A549 (cell line): Measurements from ENCODE around the gene MYH14. TPM values are rescaled to one million over a fixed set of nuclear protein-coding genes. Genes with fewer than 3 reads are reported as not detected.

Source experiments
- ATAC-seq, 2 experiments: fragments of 200-7000 bp in 1 of 2; fragments of >200 bp in 1 of 2; cut with Nextera tagmentation in 1 of 2; cut with Tn5 transposase in 1 of 2; 3 replicates each; pipeline versions ENCODE4 v1.8.0 to v1.9.1; 2018 to 2020; ENCODE audit warnings: mild to moderate bottlenecking in 1 of 2, moderate library complexity in 1 of 2
- CTCF ChIA-PET: fragments of 300-600 bp; sonication (Branson Sonifier 250); formaldehyde crosslinking; extraction: SDS; loops from one replicate; lab custom pipeline; 2021; ENCODE audit warnings: antibody characterized with exemption, inconsistent platforms; lab: Yijun Ruan, JAX
- POLR2A ChIA-PET: fragments of 350-600 bp; formaldehyde crosslinking; extraction: SDS; loops from one replicate; lab custom pipeline; 2021; ENCODE audit warnings: antibody characterized with exemption, inconsistent platforms; lab: Yijun Ruan, JAX
- DNase-seq, 2 experiments: peaks; one replicate each; pipeline versions ENCODE4 v3.0.0 to v3.0.0-alpha.2; 2011 to 2016; ENCODE audit warnings: low read depth in 1 of 2, low spot score in 1 of 2
- FAIRE-seq: peaks from 2 replicates; lab custom pipeline; 2011; peaks lifted over from hg19 to GRCh38; lab: Jason Lieb, UNC
- H3K27ac ChIP-seq, 2 experiments: fragments of >200 bp; sonication (Bioruptor Twin); formaldehyde crosslinking; 3 replicates each; pipeline ENCODE4 v1.5.1; 2016 to 2017
- H3K4me1 ChIP-seq: fragments of >200 bp; sonication (Bioruptor Twin); formaldehyde crosslinking; 3 replicates; pipeline ENCODE4 v1.6.1; 2016
- H3K4me2 ChIP-seq: fragments of >200 bp; sonication (Bioruptor Twin); formaldehyde crosslinking; 3 replicates; pipeline ENCODE4 v1.6.1; 2016
- H3K4me3 ChIP-seq: fragments of >200 bp; sonication (Bioruptor Twin); formaldehyde crosslinking; 3 replicates; pipeline ENCODE4 v1.5.1; 2016
- H3K9me3 ChIP-seq: fragments of >200 bp; sonication (Bioruptor Twin); formaldehyde crosslinking; 3 replicates; pipeline ENCODE4 v1.6.1; 2016
- ATOH8 ChIP-seq: fragments of 250-450 bp; sonication (Bioruptor Pico); IDR thresholded peaks from 2 replicates; pipeline ENCODE4 v1.5.0; 2020; ENCODE audit warnings: low read depth, mild to moderate bottlenecking, moderate library complexity
- BCL3 ChIP-seq: fragments of >200 bp; sonication (Bioruptor Twin); formaldehyde crosslinking; IDR thresholded peaks from 3 replicates; pipeline ENCODE4 v1.6.1; 2016
- CEBPB ChIP-seq, 2 experiments: fragments of >200 bp in 1 of 2; sonication (Bioruptor Twin) in 1 of 2; formaldehyde crosslinking in 1 of 2; IDR thresholded peaks; 2 replicates each; pipeline ENCODE4 v1.6.1; 2012 to 2016
- CHD2 ChIP-seq: fragments of 150-350 bp; IDR thresholded peaks from 2 replicates; pipeline ENCODE4 v1.6.1; 2014; ENCODE audit warnings: low read length; ENCODE audit not compliant: partially characterized antibody
- E2F6 ChIP-seq: IDR thresholded peaks from 2 replicates; pipeline ENCODE4 v1.6.1; 2012; ENCODE audit warnings: low read depth, borderline replicate concordance
- EHMT2 ChIP-seq: fragments of 200-600 bp; sonication (generic); IDR thresholded peaks from 2 replicates; pipeline ENCODE4 v1.6.1; 2016; ENCODE audit warnings: antibody characterized with exemption, low read depth, mild to moderate bottlenecking, moderate library complexity
- ELK1 ChIP-seq: fragments of 150-350 bp; IDR thresholded peaks from 2 replicates; pipeline ENCODE4 v1.6.1; 2014; ENCODE audit warnings: low read depth, mild to moderate bottlenecking, low read length
- EP300 ChIP-seq, 2 experiments: fragments of >200 bp; sonication (Bioruptor Twin); formaldehyde crosslinking; IDR thresholded peaks; 2 replicates in 1 of 2; 3 replicates in 1 of 2; pipeline ENCODE4 v1.6.1; 2016 to 2017
- GATA3 ChIP-seq: IDR thresholded peaks from 2 replicates; pipeline ENCODE4 v1.6.1; 2012; ENCODE audit warnings: borderline replicate concordance
- HOXA7 ChIP-seq: fragments of 250-450 bp; sonication (Bioruptor Pico); IDR thresholded peaks from 2 replicates; pipeline ENCODE4 v1.5.0; 2020; ENCODE audit warnings: mild to moderate bottlenecking, moderate library complexity
- HOXB13 ChIP-seq: fragments of 250-450 bp; sonication (Bioruptor Pico); IDR thresholded peaks from 2 replicates; pipeline ENCODE4 v1.5.0; 2020; ENCODE audit warnings: low read depth, mild to moderate bottlenecking, moderate library complexity
- JUNB ChIP-seq: fragments of >200 bp; sonication (Bioruptor Twin); formaldehyde crosslinking; IDR thresholded peaks from 2 replicates; pipeline ENCODE4 v1.6.1; 2016
- MYC ChIP-seq: IDR thresholded peaks from 2 replicates; pipeline ENCODE4 v1.6.1; 2012; ENCODE audit warnings: mild to moderate bottlenecking, inconsistent platforms, low read length, improper control_type of control experiment, borderline replicate concordance
- NFE2L2 ChIP-seq: fragments of 150-350 bp; conservative IDR thresholded peaks from 2 replicates; pipeline ENCODE4 v1.6.1; 2014; ENCODE audit warnings: low read length
- NPAS2 ChIP-seq: fragments of 250-450 bp; sonication (Bioruptor Pico); IDR thresholded peaks from 2 replicates; pipeline ENCODE4 v1.8.0; 2022; ENCODE audit warnings: mild to moderate bottlenecking, moderate library complexity, borderline replicate concordance
- NR3C1 ChIP-seq: fragments of >200 bp; sonication (Bioruptor Twin); formaldehyde crosslinking; IDR thresholded peaks from 3 replicates; pipeline ENCODE4 v1.6.1; 2017
- PBX3 ChIP-seq: IDR thresholded peaks from 2 replicates; pipeline ENCODE4 v1.6.1; 2012
- RARB ChIP-seq: fragments of 250-450 bp; sonication (Bioruptor Pico); IDR thresholded peaks from 2 replicates; pipeline ENCODE4 v1.8.0; 2021; ENCODE audit warnings: mild to moderate bottlenecking, moderate library complexity
- RNF2 ChIP-seq: fragments of 200-600 bp; sonication (generic); IDR thresholded peaks from 2 replicates; pipeline ENCODE4 v1.6.1; 2016; ENCODE audit warnings: low read depth, mild to moderate bottlenecking, antibody characterized with exemption, moderate library complexity, borderline replicate concordance
- TFCP2L1 ChIP-seq: fragments of 250-450 bp; sonication (Bioruptor Pico); IDR thresholded peaks from 2 replicates; pipeline ENCODE4 v1.5.0; 2021; ENCODE audit warnings: mild to moderate bottlenecking
- whole genome bisulfite sequencing: methylation state at CpG from one replicate; pipeline ENCODE4 v1.1.6; 2017; ENCODE audit errors: missing lambda C conversion rate; 5-methylcytosine and 5-hydroxymethylcytosine counted together
- polyA plus RNA-seq, 4 experiments: library from polyadenylated mRNA; depleted of rRNA in 3 of 4; stranded (reverse); fragments of >200 nt; fragmentation: RNase III in 1 of 4; extraction: RNeasy Plus Mini Kit Qiagen cat#74134 plus additional on column Dnase treatment in 1 of 4; gene quantifications; 2 replicates in 3 of 4; 3 replicates in 1 of 4; pipeline ENCODE4 v1.2.3, GENCODE V29; 2011 to 2017

The MYH14 gene
- polyA plus RNA-seq, 2 of the 4 experiments (the other 2 are of a cell fraction) = 4.0 to 7.0 TPM

- Histone ChIP-seq H3K4me3 (no peak overlapping the region), H3K4me2 (no peak overlapping the region), H3K27ac (no peak overlapping the region), H3K4me1 (no peaks in the 10 kb centered on the region), H3K9me3 (no peaks in the 10 kb centered on the region)
- ATAC-seq (no peak), DNase-seq (no peak), FAIRE-seq (no peak)
- 59% methylated on average over 2 of the region's 2 CpGs for WGBS
- POLR2A ChIA-PET = no interaction called here
- TF ChIP-seq EHMT2 = no peak
- TF ChIP-seq GATA3 = no peak
- TF ChIP-seq ELK1 = no peak
- no peak for TF ChIP-seq CHD2
- TF ChIP-seq E2F6 = no peak
- TF ChIP-seq HOXA7 (CRISPR knock-in tag) = no peak
- no peak for TF ChIP-seq NFE2L2
- no peak for TF ChIP-seq NR3C1
- TF ChIP-seq ATOH8 (CRISPR knock-in tag) = no peak
- CTCF ChIA-PET = interaction anchor here (0.9 to 1.4 kb wide), 3 partner anchors 9 to 122 kb away, joined by 3 to 4 read pairs (median 3); no protein-coding TSS in a partner anchor
Observed at GRCh38 chr19:50269653-50270052, 66.2 kb downstream of the MYH14 start.

- POLR2A ChIA-PET = no interaction called here
- H3K9me3 ChIP-seq = no peaks in the 10 kb centered on the region
- no peak overlapping the region for H3K4me3 ChIP-seq
- no peak for TF ChIP-seq NR3C1
- TF ChIP-seq NPAS2 (CRISPR knock-in tag) = no peak
- no peak for TF ChIP-seq PBX3
- TF ChIP-seq CEBPB (IDR thresholded peaks at IDR 0.05) = no peak
- TF ChIP-seq RNF2 = no peak
- TF ChIP-seq BCL3 = no peak
- no peak for TF ChIP-seq JUNB
- TF ChIP-seq MYC = no peak
- TF ChIP-seq E2F6 = no peak
- TF ChIP-seq HOXB13 = no peak
- no peak for TF ChIP-seq RARB (CRISPR knock-in tag)
- no peak for TF ChIP-seq TFCP2L1 (CRISPR knock-in tag)
- TF ChIP-seq CHD2 = no peak
- no peak for TF ChIP-seq EP300 (IDR thresholded peaks at IDR 0.05)
- no peak for ATAC-seq
- no peak for FAIRE-seq
- CTCF ChIA-PET = interaction anchor here (0.6 to 2.6 kb wide), 12 partner anchors 9 to 132 kb away, joined by 3 to 9 read pairs (median 4); partner anchors contain the start of gene KCNC3
- H3K4me2 ChIP-seq = no peak overlapping the region
- H3K4me1 ChIP-seq = no peaks in the 10 kb centered on the region
- H3K27ac ChIP-seq = no peak overlapping the region
- DNase-seq = no peak
- whole genome bisulfite sequencing = 82% methylated on average over 14 of the region's 14 CpGs
Observed at GRCh38 chr19:50272263-50272897, 69.0 kb downstream of the MYH14 start.
